K562 (cell line): ENCODE measurements around the gene MACROH2A2. TPM values are rescaled to one million over a fixed set of nuclear protein-coding genes. Genes with fewer than 3 reads are reported as not detected.

Experiments
- ATAC-seq: fragments of 200-7000 bp; cut with Tn5 transposase; 3 replicates; pipeline ENCODE4 v1.9.1; 2020; ENCODE audit warnings: moderate library complexity
- BruUV-seq: library from RNA; stranded (reverse); fragments of 400-500 nt; replicated peaks from 2 replicates; lab custom pipeline; 2021; lab: Mats Ljungman, UMichigan
- CTCF ChIA-PET: fragments of 300-600 bp; formaldehyde crosslinking; extraction: SDS; loops from one replicate; lab custom pipeline; 2021; ENCODE audit warnings: low intra/inter-chr PET ratio; lab: Yijun Ruan, JAX
- POLR2A ChIA-PET: fragments of 300-600, 350-650 bp; sonication (Branson Sonifier 250); formaldehyde crosslinking; extraction: SDS; loops from one replicate; lab custom pipeline; 2021; ENCODE audit warnings: antibody characterized with exemption, inconsistent platforms; lab: Yijun Ruan, JAX
- DNase-seq, 4 experiments: peaks; one replicate each; pipeline versions ENCODE4 v3.0.0 to v3.0.0-alpha.2; 2011 to 2018; ENCODE audit warnings: low spot score in 3 of 4, mixed read lengths in 3 of 4; ENCODE audit errors: extremely low read depth in 1 of 4
- FAIRE-seq: peaks from 2 replicates; lab custom pipeline; 2011; peaks lifted over from hg19 to GRCh38; lab: Jason Lieb, UNC
- H2AFZ ChIP-seq: 2 replicates; pipeline ENCODE4 v1.6.0; 2011; ENCODE audit warnings: low read depth, low read length, control low read depth, inconsistent platforms
- H3K27ac ChIP-seq: fragments of 200-600 bp; 3 replicates; pipeline ENCODE4 v1.8.0; 2011; ENCODE audit warnings: low read depth, mild to moderate bottlenecking, control low read depth, inconsistent platforms, low read length, moderate library complexity, mixed read lengths; ENCODE audit errors: extremely low read depth
- H3K27me3 ChIP-seq, 2 experiments: fragments of 300-600 bp in 1 of 2; 2 replicates in 1 of 2; 3 replicates in 1 of 2; pipeline versions ENCODE4 v1.6.0 to v1.8.0; 2011; ENCODE audit warnings: inconsistent platforms in 2 of 2, low read length in 2 of 2, mild to moderate bottlenecking in 1 of 2, mixed read lengths in 1 of 2, moderate library complexity in 1 of 2; ENCODE audit not compliant: control insufficient read depth in 2 of 2, insufficient read depth in 2 of 2
- H3K36me3 ChIP-seq: fragments of 300-600 bp; 3 replicates; pipeline ENCODE4 v1.8.0; 2011; ENCODE audit warnings: mild to moderate bottlenecking, low read length, inconsistent platforms; ENCODE audit not compliant: control insufficient read depth, insufficient read depth
- H3K4me1 ChIP-seq, 2 experiments: fragments of 200-600 bp in 1 of 2; replicated peaks in 1 of 2; 2 replicates in 1 of 2; 3 replicates in 1 of 2; pipeline versions ENCODE4 v1.5.1 to v1.8.0; 2011; ENCODE audit warnings: inconsistent platforms in 2 of 2, low read length in 2 of 2, mild to moderate bottlenecking in 1 of 2, mixed read lengths in 1 of 2, moderate library complexity in 1 of 2; ENCODE audit not compliant: control insufficient read depth in 2 of 2, insufficient read depth in 2 of 2
- H3K4me2 ChIP-seq: 2 replicates; pipeline ENCODE4 v1.6.1; 2011; ENCODE audit warnings: low read length, control low read depth, inconsistent platforms, mixed read lengths; ENCODE audit not compliant: insufficient read depth
- H3K4me3 ChIP-seq: fragments of 200-600 bp; sonication (generic), shearing (Covaris generic); 2 replicates; pipeline ENCODE4 v1.5.1; 2016; ENCODE audit warnings: control low read depth, inconsistent platforms
- H3K79me2 ChIP-seq: fragments of 200-600 bp; 3 replicates; pipeline ENCODE4 v1.8.0; 2011; ENCODE audit warnings: low read length, inconsistent platforms; ENCODE audit not compliant: control insufficient read depth, insufficient read depth
- H3K9ac ChIP-seq, 2 experiments: 2 replicates each; pipeline versions ENCODE4 v1.6.0 to v1.6.1; 2011; ENCODE audit warnings: low read depth in 2 of 2, low read length in 2 of 2, control low read depth in 1 of 2, inconsistent platforms in 1 of 2, mild to moderate bottlenecking in 1 of 2, mixed read lengths in 1 of 2; ENCODE audit not compliant: insufficient read depth in 1 of 2
- H3K9me1 ChIP-seq: one replicate; pipeline ENCODE4 v1.6.0; 2011; ENCODE audit warnings: inconsistent platforms, mild to moderate bottlenecking, low read length, moderate library complexity; ENCODE audit not compliant: control insufficient read depth, insufficient read depth
- H3K9me3 ChIP-seq: replicated peaks from 2 replicates; pipeline ENCODE4 v1.5.1; 2011; ENCODE audit warnings: low read depth, low read length, inconsistent platforms; ENCODE audit not compliant: control insufficient read depth, insufficient read depth
- H4K20me1 ChIP-seq: replicated peaks from 2 replicates; pipeline ENCODE4 v1.6.1; 2011; ENCODE audit warnings: low read length, inconsistent platforms, mixed read lengths; ENCODE audit not compliant: control insufficient read depth, insufficient read depth
- CHD2 ChIP-seq: IDR thresholded peaks from 2 replicates; pipeline ENCODE4 v1.6.1; 2011; ENCODE audit warnings: low read depth, low read length
- CTCF ChIP-seq, 3 experiments: IDR thresholded peaks in 2 of 3; conservative IDR thresholded peaks in 1 of 3; 2 replicates each; pipeline ENCODE4 v1.5.1; 2011 to 2012; ENCODE audit warnings: low read length in 3 of 3, mild to moderate bottlenecking in 3 of 3, control low read depth in 2 of 3, improper control_type of control experiment in 1 of 3, inconsistent platforms in 1 of 3, low read depth in 1 of 3, mixed read lengths in 1 of 3, moderate library complexity in 1 of 3; ENCODE audit not compliant: insufficient read depth in 2 of 3
- HDAC6 ChIP-seq: IDR thresholded peaks from 2 replicates; pipeline ENCODE4 v1.6.1; 2012; ENCODE audit warnings: low read depth, mild to moderate bottlenecking, control low read depth, inconsistent platforms, low read length, moderate library complexity
- NR4A1 ChIP-seq, 2 experiments: fragments of 250-450 bp in 1 of 2; fragments of 450-650 bp in 1 of 2; sonication (Bioruptor Pico) in 1 of 2; IDR thresholded peaks; 2 replicates each; pipeline versions ENCODE4 v1.4.0 to v1.6.1; 2016 to 2020; ENCODE audit warnings: mild to moderate bottlenecking in 2 of 2, missing compliant biosample characterization in 1 of 2, missing genetic modification characterization in 1 of 2, moderate library complexity in 1 of 2
- ZNF143 ChIP-seq: sonication (generic); formaldehyde crosslinking; IDR thresholded peaks from 2 replicates; pipeline ENCODE4 v1.9.0; 2022; ENCODE audit warnings: mild to moderate bottlenecking, missing genetic modification reagents
- WGBS: fragments of 100-300 bp; shearing (Covaris generic); methylation state at CpG from one replicate; pipeline ENCODE4 v1.1.6; 2016; ENCODE audit warnings: low coverage, mixed read lengths; ENCODE audit not compliant: insufficient coverage; ENCODE audit errors: missing lambda C conversion rate; 5-methylcytosine and 5-hydroxymethylcytosine counted together
- in situ Hi-C: fragments of 300-500 bp; cut with MboI; formaldehyde crosslinking; loops from 4 replicates; pipeline ENCODE4 v1.15.0; 2018; ENCODE audit warnings: inconsistent platforms, mixed read lengths
- intact Hi-C: fragments of 100-400 bp; cut with micrococcal nuclease; formaldehyde crosslinking; loops from 2 replicates; pipeline ENCODE4 v1.14.2; 2022
- polyA plus RNA-seq, 8 experiments: library from polyadenylated mRNA; depleted of rRNA in 4 of 8; stranded (reverse) in 5 of 8; unstranded in 3 of 8; fragments of >200 nt; fragmentation: Nextera tagmentation in 2 of 8; fragmentation: Illumina TruSeq in 1 of 8; extraction: Ambion mirVana in 2 of 8; extraction: Trizol in 1 of 8; gene quantifications; 2 replicates each; pipeline versions ENCODE4 v1.2.1 to v1.2.3, GENCODE V29; 2011 to 2014; ENCODE audit warnings: inconsistent platforms in 1 of 8, missing spikeins in 1 of 8
- total RNA-seq, 7 experiments: library from RNA; depleted of rRNA in 6 of 7; stranded (reverse); fragments of >200 nt in 6 of 7; fragmentation: Illumina TruSeq in 2 of 7; extraction: Trizol in 2 of 7; gene quantifications; 2 replicates each; pipeline versions ENCODE4 v1.2.1 to v1.2.3, GENCODE V29; 2011 to 2021; ENCODE audit warnings: low replicate concordance in 1 of 7

The MACROH2A2 gene
- total and polyA plus RNA-seq, 9 of the 15 experiments (the other 6 are each of a cell fraction or from before 2014, with no cell fraction given): 0.07 TPM; not detected in 8

GRCh38 chr10:70060389-70060788, 7.7 kb downstream of the MACROH2A2 start:
- Histone ChIP-seq H3K9me1 (no peaks in the 10 kb centered on the region), H3K27me3 (peaks cover 6 to 13% of the 10 kb centered on the region in 2 experiments; a peak in 4 of 5 replicates), H3K27ac (no peak overlapping the region), H3K9me3 (no peaks in the 10 kb centered on the region), H3K4me3 (no peak overlapping the region), H3K4me2 (no peak overlapping the region), H4K20me1 (no peaks in the 10 kb centered on the region), H3K36me3 (no peaks in the 10 kb centered on the region), H3K9ac (no peak overlapping the region), H2AFZ (no peak overlapping the region), H3K79me2 (no peaks in the 10 kb centered on the region), H3K4me1 (no peaks in the 10 kb centered on the region)
- FAIRE-seq (no peak), DNase-seq (peak in 1 of 4 experiments; percentile 27), ATAC-seq (peak; percentile 76)
- POLR2A ChIA-PET: interaction anchor here (1.0 kb wide), 1 partner anchor 16 kb away, joined by 3 read pairs; no protein-coding TSS in a partner anchor
- CTCF ChIA-PET: no interaction called here
- BruUV-seq: no TSS peak
- intact Hi-C loops: no loop called here
- in situ Hi-C loops: no loop called here
- TF ChIP-seq ZNF143 (CRISPR knock-in tag) (no peak), NR4A1 (CRISPR knock-in tag; IDR thresholded peaks at IDR 0.05) (no peak), NR4A1 (tag; IDR thresholded peaks at IDR 0.05) (no peak), CHD2 (no peak), CTCF (IDR thresholded peaks at IDR 0.05 in 2 of 3, conservative IDR thresholded peaks at IDR 0.05 in 1 of 3; ENCODE audit: insufficient read depth in 2 of 3, low read depth in 1 of 3, low read length in 3 of 3) (peak in 2 of 3 experiments; percentile 18 to 32; a peak in 1 of 6 replicates), HDAC6 (no peak)
- WGBS: 0% methylated on average over 2 of the region's 2 CpGs
